GM23338 (cell line): ENCODE measurements around the gene PRPH. TPM values are rescaled to one million over a fixed set of nuclear protein-coding genes. Genes with fewer than 3 reads are reported as not detected.

Experiments
- ATAC-seq: fragments of 200-7000 bp; cut with Tn5 transposase; 3 replicates; pipeline ENCODE4 v1.9.1; 2020
- DNase-seq: peaks from one replicate; pipeline ENCODE4 v3.0.0-alpha.2; 2015; ENCODE audit warnings: low spot score
- H2AFZ ChIP-seq: fragments of 200-600 bp; sonication (generic); 2 replicates; pipeline ENCODE4 v1.8.0; 2016; ENCODE audit warnings: antibody characterized with exemption, mild to moderate bottlenecking, moderate library complexity
- H3F3A ChIP-seq: fragments of 200-600 bp; sonication (generic); replicated peaks from 2 replicates; pipeline ENCODE4 v1.8.0; 2017; ENCODE audit warnings: antibody characterized with exemption, mixed run types, low read depth
- H3K27ac ChIP-seq: fragments of 200-600 bp; sonication (generic); 2 replicates; pipeline ENCODE4 v1.6.1; 2016; ENCODE audit warnings: low read depth
- H3K27me3 ChIP-seq: fragments of 200-600 bp; sonication (generic); 2 replicates; pipeline ENCODE4 v1.8.0; 2016; ENCODE audit warnings: mild to moderate bottlenecking, mixed run types, moderate library complexity; ENCODE audit not compliant: insufficient read depth
- H3K36me3 ChIP-seq: fragments of 200-600 bp; sonication (generic); 2 replicates; pipeline ENCODE4 v1.8.0; 2016; ENCODE audit warnings: mild to moderate bottlenecking; ENCODE audit not compliant: insufficient read depth
- H3K4me1 ChIP-seq: fragments of 200-600 bp; sonication (generic); 2 replicates; pipeline ENCODE4 v1.8.0; 2016; ENCODE audit warnings: mild to moderate bottlenecking, moderate library complexity; ENCODE audit not compliant: insufficient read depth
- H3K4me2 ChIP-seq: fragments of 200-600 bp; sonication (generic); 2 replicates; pipeline ENCODE4 v1.7.1; 2017; ENCODE audit warnings: mixed run types
- H3K4me3 ChIP-seq: fragments of 200-600 bp; sonication (generic); 2 replicates; pipeline ENCODE4 v1.6.1; 2016; ENCODE audit warnings: mixed run types
- H3K79me2 ChIP-seq: fragments of 200-600 bp; sonication (generic); replicated peaks from 2 replicates; pipeline ENCODE4 v1.8.0; 2017; ENCODE audit warnings: mild to moderate bottlenecking; ENCODE audit not compliant: insufficient read depth
- H3K9me2 ChIP-seq: fragments of 200-600 bp; sonication (generic); 2 replicates; pipeline ENCODE4 v1.8.0; 2017; ENCODE audit not compliant: insufficient read depth
- H4K20me1 ChIP-seq: fragments of 200-600 bp; sonication (generic); replicated peaks from 2 replicates; pipeline ENCODE4 v1.8.0; 2017; ENCODE audit warnings: mild to moderate bottlenecking; ENCODE audit not compliant: insufficient read depth
- H3K27ac Mint-ChIP-seq: 2 replicates; pipeline ENCODE4 v1.8.0; 2020; ENCODE audit warnings: inconsistent platforms, mild to moderate bottlenecking, moderate library complexity, mixed read lengths
- H3K27me3 Mint-ChIP-seq: 3 replicates; pipeline ENCODE4 v1.8.0; 2022; ENCODE audit warnings: low read depth, mild to moderate bottlenecking, moderate library complexity, mixed read lengths, inconsistent platforms; ENCODE audit not compliant: insufficient read depth, poor library complexity
- H3K36me3 Mint-ChIP-seq: 3 replicates; pipeline ENCODE4 v1.8.0; 2021; ENCODE audit warnings: low read depth, mild to moderate bottlenecking, inconsistent platforms, moderate library complexity, mixed read lengths
- H3K4me1 Mint-ChIP-seq: 3 replicates; pipeline ENCODE4 v1.8.0; 2020; ENCODE audit warnings: mild to moderate bottlenecking, inconsistent platforms, mixed read lengths
- H3K4me3 Mint-ChIP-seq: 3 replicates; pipeline ENCODE4 v1.8.0; 2021; ENCODE audit warnings: moderate library complexity, mild to moderate bottlenecking, inconsistent platforms, mixed read lengths
- H3K9me3 Mint-ChIP-seq: 3 replicates; pipeline ENCODE4 v1.8.0; 2020; ENCODE audit warnings: moderate library complexity, mild to moderate bottlenecking, inconsistent platforms, mixed read lengths
- CREB1 ChIP-seq: fragments of 250-450 bp; sonication (Bioruptor Pico); IDR thresholded peaks from 2 replicates; pipeline ENCODE4 v1.5.0; 2020; ENCODE audit warnings: low read depth, mild to moderate bottlenecking, moderate library complexity
- EZH2 ChIP-seq: fragments of 200-600 bp; sonication (generic); IDR thresholded peaks from one replicate; pipeline ENCODE4 v1.8.0; 2017; ENCODE audit warnings: antibody characterized with exemption, mild to moderate bottlenecking, low read depth; ENCODE audit not compliant: unreplicated experiment
- EZH2phosphoT487 ChIP-seq: fragments of 200-600 bp; sonication (generic); IDR thresholded peaks from one replicate; pipeline ENCODE4 v1.8.1; 2018; ENCODE audit warnings: antibody characterized with exemption; ENCODE audit not compliant: unreplicated experiment
- JUNB ChIP-seq: IDR thresholded peaks from one replicate; pipeline ENCODE4 v1.6.1; 2016; ENCODE audit warnings: antibody characterized with exemption; ENCODE audit not compliant: unreplicated experiment
- NANOG ChIP-seq: IDR thresholded peaks from 2 replicates; pipeline ENCODE4 v1.6.1; 2016; ENCODE audit warnings: antibody characterized with exemption, borderline replicate concordance
- POLR2AphosphoS5 ChIP-seq: IDR thresholded peaks from 2 replicates; pipeline ENCODE4 v1.6.1; 2016; ENCODE audit warnings: antibody characterized with exemption, low read depth
- STAT1 ChIP-seq: IDR thresholded peaks from one replicate; pipeline ENCODE4 v1.6.1; 2016; ENCODE audit warnings: antibody characterized with exemption; ENCODE audit not compliant: unreplicated experiment
- ZNF114 ChIP-seq: fragments of 250-450 bp; sonication (Bioruptor Pico); IDR thresholded peaks from 2 replicates; pipeline ENCODE4 v1.5.0; 2020; ENCODE audit warnings: mild to moderate bottlenecking, moderate library complexity
- ZNF331 ChIP-seq: fragments of 250-450 bp; sonication (Bioruptor Pico); IDR thresholded peaks from 2 replicates; pipeline ENCODE4 v1.5.0; 2020; ENCODE audit warnings: low read depth, mild to moderate bottlenecking, moderate library complexity
- polyA plus RNA-seq: library from polyadenylated mRNA; unstranded; fragments of >200 nt; fragmentation: Nextera tagmentation; extraction: Ambion mirVana; gene quantifications from 2 replicates; pipeline ENCODE4 v1.2.1, GENCODE V29; 2016
- total RNA-seq: library from RNA; depleted of rRNA; stranded (reverse); fragments of >200 nt; shearing (Covaris generic); gene quantifications from 2 replicates; pipeline ENCODE4 v1.2.3, GENCODE V29; 2014
- TF ChIP-seq, protein P1 (sequence below): IDR thresholded peaks from one replicate; pipeline ENCODE4 v1.6.1; 2018; ENCODE audit warnings: antibody characterized with exemption; ENCODE audit not compliant: unreplicated experiment
- TF ChIP-seq, protein P2 (sequence below), 2 experiments: fragments of 200-600 bp in 1 of 2; sonication (generic) in 1 of 2; conservative IDR thresholded peaks; 2 replicates each; pipeline versions ENCODE4 v1.5.1 to v1.6.1; 2016 to 2017; ENCODE audit warnings: antibody characterized with exemption in 2 of 2, low read depth in 2 of 2, mild to moderate bottlenecking in 2 of 2, moderate library complexity in 1 of 2
- TF ChIP-seq, protein P3 (sequence below): IDR thresholded peaks from 2 replicates; pipeline ENCODE4 v1.6.1; 2016; ENCODE audit warnings: antibody characterized with exemption
- TF ChIP-seq, protein P4 (sequence below): fragments of 250-450 bp; sonication (Bioruptor Pico); IDR thresholded peaks from 2 replicates; pipeline ENCODE4 v1.5.0; 2020; ENCODE audit warnings: mild to moderate bottlenecking, moderate library complexity

PRPH gene
- total and polyA plus RNA-seq, 2 experiments from 2014 or later, result 0.24 to 0.36 TPM

DNA sequence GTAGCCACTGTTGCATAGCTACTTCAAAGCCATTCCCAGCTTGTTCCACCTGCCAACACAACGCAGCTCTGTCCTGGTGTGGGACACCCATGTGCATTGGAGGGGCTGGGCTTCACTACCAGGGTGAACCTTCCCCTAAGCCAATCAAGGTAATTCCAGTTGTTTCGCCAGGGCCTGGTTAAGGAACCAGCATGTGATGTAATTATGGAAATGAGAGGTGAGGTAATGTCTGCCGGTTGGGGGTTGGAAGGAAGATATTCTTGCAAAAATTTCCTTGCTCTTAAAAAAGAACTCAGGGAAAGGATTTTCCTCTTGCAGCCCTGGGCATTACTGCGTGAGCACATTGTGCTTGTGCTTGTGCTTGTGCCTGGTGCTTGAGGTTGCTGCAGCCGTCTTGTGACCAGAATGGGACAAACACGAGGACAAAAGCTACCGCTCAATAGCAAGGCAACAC, 15.2 kb upstream of the PRPH start:
- 0 out of 2 replicates have a peak, but pooled peaks cover 4% of the 10 kb centered on the region for H3F3A ChIP-seq
- H3K4me1 ChIP-seq, result peaks cover 8% of the 10 kb centered on the region; the same call in 1 of the 2 replicates
- ATAC-seq, result peak; percentile 57
- no peaks in the 10 kb centered on the region for H3K27me3 ChIP-seq
- no peaks in the 10 kb centered on the region for H3K36me3 ChIP-seq
- H3K4me3 ChIP-seq, result no peak overlapping the region
- H3K4me2 ChIP-seq, result no peak overlapping the region
- Mint-ChIP-seq H3K4me3 (no peak overlapping the region), H3K4me1 (peaks cover 19% of the 10 kb centered on the region), H3K36me3 (no peaks in the 10 kb centered on the region), H3K27ac (no peak overlapping the region), H3K9me3 (no peaks in the 10 kb centered on the region), H3K27me3 (peaks cover 7% of the 10 kb centered on the region)
- peak; percentile 66 for DNase-seq
- H2AFZ ChIP-seq, result no peak overlapping the region
- H4K20me1 ChIP-seq, result no peaks in the 10 kb centered on the region; the same call in 1 of the 2 replicates
- H3K27ac ChIP-seq, result no peak overlapping the region
- no peaks in the 10 kb centered on the region for H3K9me2 ChIP-seq
- no peaks in the 10 kb centered on the region for H3K79me2 ChIP-seq
- TF ChIP-seq ZNF114 (CRISPR knock-in tag), result no peak
- no peak for TF ChIP-seq ZNF331 (CRISPR knock-in tag)
- no peak for TF ChIP-seq EZH2
- TF ChIP-seq CREB1 (CRISPR knock-in tag), result no peak
- no peak for TF ChIP-seq STAT1
- no peak for TF ChIP-seq POLR2AphosphoS5
- no peak for TF ChIP-seq JUNB
- no peak for TF ChIP-seq EZH2phosphoT487
- TF ChIP-seq, protein P1, sequence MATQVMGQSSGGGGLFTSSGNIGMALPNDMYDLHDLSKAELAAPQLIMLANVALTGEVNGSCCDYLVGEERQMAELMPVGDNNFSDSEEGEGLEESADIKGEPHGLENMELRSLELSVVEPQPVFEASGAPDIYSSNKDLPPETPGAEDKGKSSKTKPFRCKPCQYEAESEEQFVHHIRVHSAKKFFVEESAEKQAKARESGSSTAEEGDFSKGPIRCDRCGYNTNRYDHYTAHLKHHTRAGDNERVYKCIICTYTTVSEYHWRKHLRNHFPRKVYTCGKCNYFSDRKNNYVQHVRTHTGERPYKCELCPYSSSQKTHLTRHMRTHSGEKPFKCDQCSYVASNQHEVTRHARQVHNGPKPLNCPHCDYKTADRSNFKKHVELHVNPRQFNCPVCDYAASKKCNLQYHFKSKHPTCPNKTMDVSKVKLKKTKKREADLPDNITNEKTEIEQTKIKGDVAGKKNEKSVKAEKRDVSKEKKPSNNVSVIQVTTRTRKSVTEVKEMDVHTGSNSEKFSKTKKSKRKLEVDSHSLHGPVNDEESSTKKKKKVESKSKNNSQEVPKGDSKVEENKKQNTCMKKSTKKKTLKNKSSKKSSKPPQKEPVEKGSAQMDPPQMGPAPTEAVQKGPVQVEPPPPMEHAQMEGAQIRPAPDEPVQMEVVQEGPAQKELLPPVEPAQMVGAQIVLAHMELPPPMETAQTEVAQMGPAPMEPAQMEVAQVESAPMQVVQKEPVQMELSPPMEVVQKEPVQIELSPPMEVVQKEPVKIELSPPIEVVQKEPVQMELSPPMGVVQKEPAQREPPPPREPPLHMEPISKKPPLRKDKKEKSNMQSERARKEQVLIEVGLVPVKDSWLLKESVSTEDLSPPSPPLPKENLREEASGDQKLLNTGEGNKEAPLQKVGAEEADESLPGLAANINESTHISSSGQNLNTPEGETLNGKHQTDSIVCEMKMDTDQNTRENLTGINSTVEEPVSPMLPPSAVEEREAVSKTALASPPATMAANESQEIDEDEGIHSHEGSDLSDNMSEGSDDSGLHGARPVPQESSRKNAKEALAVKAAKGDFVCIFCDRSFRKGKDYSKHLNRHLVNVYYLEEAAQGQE, result no peak
- TF ChIP-seq, protein P2, sequence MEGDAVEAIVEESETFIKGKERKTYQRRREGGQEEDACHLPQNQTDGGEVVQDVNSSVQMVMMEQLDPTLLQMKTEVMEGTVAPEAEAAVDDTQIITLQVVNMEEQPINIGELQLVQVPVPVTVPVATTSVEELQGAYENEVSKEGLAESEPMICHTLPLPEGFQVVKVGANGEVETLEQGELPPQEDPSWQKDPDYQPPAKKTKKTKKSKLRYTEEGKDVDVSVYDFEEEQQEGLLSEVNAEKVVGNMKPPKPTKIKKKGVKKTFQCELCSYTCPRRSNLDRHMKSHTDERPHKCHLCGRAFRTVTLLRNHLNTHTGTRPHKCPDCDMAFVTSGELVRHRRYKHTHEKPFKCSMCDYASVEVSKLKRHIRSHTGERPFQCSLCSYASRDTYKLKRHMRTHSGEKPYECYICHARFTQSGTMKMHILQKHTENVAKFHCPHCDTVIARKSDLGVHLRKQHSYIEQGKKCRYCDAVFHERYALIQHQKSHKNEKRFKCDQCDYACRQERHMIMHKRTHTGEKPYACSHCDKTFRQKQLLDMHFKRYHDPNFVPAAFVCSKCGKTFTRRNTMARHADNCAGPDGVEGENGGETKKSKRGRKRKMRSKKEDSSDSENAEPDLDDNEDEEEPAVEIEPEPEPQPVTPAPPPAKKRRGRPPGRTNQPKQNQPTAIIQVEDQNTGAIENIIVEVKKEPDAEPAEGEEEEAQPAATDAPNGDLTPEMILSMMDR (conservative IDR thresholded peaks at IDR 0.05; ENCODE audit: low read depth in 2 of 2), result no peak
- TF ChIP-seq, protein P3, sequence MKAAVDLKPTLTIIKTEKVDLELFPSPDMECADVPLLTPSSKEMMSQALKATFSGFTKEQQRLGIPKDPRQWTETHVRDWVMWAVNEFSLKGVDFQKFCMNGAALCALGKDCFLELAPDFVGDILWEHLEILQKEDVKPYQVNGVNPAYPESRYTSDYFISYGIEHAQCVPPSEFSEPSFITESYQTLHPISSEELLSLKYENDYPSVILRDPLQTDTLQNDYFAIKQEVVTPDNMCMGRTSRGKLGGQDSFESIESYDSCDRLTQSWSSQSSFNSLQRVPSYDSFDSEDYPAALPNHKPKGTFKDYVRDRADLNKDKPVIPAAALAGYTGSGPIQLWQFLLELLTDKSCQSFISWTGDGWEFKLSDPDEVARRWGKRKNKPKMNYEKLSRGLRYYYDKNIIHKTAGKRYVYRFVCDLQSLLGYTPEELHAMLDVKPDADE, result no peak
- TF ChIP-seq, protein P4, sequence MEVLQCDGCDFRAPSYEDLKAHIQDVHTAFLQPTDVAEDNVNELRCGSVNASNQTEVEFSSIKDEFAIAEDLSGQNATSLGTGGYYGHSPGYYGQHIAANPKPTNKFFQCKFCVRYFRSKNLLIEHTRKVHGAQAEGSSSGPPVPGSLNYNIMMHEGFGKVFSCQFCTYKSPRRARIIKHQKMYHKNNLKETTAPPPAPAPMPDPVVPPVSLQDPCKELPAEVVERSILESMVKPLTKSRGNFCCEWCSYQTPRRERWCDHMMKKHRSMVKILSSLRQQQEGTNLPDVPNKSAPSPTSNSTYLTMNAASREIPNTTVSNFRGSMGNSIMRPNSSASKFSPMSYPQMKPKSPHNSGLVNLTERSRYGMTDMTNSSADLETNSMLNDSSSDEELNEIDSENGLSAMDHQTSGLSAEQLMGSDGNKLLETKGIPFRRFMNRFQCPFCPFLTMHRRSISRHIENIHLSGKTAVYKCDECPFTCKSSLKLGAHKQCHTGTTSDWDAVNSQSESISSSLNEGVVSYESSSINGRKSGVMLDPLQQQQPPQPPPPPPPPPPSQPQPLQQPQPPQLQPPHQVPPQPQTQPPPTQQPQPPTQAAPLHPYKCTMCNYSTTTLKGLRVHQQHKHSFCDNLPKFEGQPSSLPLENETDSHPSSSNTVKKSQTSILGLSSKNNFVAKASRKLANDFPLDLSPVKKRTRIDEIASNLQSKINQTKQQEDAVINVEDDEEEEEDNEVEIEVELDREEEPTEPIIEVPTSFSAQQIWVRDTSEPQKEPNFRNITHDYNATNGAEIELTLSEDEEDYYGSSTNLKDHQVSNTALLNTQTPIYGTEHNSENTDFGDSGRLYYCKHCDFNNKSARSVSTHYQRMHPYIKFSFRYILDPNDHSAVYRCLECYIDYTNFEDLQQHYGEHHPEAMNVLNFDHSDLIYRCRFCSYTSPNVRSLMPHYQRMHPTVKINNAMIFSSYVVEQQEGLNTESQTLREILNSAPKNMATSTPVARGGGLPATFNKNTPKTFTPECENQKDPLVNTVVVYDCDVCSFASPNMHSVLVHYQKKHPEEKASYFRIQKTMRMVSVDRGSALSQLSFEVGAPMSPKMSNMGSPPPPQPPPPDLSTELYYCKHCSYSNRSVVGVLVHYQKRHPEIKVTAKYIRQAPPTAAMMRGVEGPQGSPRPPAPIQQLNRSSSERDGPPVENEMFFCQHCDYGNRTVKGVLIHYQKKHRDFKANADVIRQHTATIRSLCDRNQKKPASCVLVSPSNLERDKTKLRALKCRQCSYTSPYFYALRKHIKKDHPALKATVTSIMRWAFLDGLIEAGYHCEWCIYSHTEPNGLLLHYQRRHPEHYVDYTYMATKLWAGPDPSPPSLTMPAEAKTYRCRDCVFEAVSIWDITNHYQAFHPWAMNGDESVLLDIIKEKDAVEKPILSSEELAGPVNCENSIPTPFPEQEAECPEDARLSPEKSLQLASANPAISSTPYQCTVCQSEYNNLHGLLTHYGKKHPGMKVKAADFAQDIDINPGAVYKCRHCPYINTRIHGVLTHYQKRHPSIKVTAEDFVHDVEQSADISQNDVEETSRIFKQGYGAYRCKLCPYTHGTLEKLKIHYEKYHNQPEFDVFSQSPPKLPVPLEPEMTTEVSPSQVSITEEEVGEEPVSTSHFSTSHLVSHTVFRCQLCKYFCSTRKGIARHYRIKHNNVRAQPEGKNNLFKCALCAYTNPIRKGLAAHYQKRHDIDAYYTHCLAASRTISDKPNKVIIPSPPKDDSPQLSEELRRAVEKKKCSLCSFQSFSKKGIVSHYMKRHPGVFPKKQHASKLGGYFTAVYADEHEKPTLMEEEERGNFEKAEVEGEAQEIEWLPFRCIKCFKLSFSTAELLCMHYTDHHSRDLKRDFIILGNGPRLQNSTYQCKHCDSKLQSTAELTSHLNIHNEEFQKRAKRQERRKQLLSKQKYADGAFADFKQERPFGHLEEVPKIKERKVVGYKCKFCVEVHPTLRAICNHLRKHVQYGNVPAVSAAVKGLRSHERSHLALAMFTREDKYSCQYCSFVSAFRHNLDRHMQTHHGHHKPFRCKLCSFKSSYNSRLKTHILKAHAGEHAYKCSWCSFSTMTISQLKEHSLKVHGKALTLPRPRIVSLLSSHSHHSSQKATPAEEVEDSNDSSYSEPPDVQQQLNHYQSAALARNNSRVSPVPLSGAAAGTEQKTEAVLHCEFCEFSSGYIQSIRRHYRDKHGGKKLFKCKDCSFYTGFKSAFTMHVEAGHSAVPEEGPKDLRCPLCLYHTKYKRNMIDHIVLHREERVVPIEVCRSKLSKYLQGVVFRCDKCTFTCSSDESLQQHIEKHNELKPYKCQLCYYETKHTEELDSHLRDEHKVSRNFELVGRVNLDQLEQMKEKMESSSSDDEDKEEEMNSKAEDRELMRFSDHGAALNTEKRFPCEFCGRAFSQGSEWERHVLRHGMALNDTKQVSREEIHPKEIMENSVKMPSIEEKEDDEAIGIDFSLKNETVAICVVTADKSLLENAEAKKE (CRISPR knock-in tag), result no peak
- no peak for TF ChIP-seq NANOG
